G401 (cell line): ENCODE results near the gene NELFB. TPM values are rescaled to one million over a fixed set of nuclear protein-coding genes. Genes with fewer than 3 reads are reported as not detected.

Experiments used
- DNase-seq: peaks from one replicate; pipeline ENCODE4 v3.0.0-alpha.2; 2015; ENCODE audit warnings: low spot score
- in situ Hi-C: cut with HindIII; loops from 2 replicates; pipeline ENCODE4 v1.10.0; 2016; ENCODE audit warnings: low sequenced_read_pairs, mixed read lengths
- total RNA-seq: library from RNA; depleted of rRNA; stranded (reverse); fragments of >200 nt; shearing (Covaris generic); gene quantifications from 2 replicates; pipeline ENCODE4 v1.2.3, GENCODE V29; 2014

The NELFB gene
- total RNA-seq, 1 experiment from 2014 or later: 93.6 TPM

- DNase-seq: no peak
- in situ Hi-C loops: no loop called here
These were observed 42.8 kb downstream of the NELFB start for GRCh38 chr9:137297966-137298365.

GRCh38 chr9:137298401-137299202 is 43.5 kb downstream of the NELFB start:
- in situ Hi-C loops: no loop called here
- DNase-seq: no peak

GRCh38 chr9:137299203-137299565 is 44.1 kb downstream of the NELFB start:
- in situ Hi-C loops: no loop called here
- DNase-seq: no peak

GRCh38 chr9:137299938-137300337 is 44.8 kb downstream of the NELFB start:
- in situ Hi-C loops: no loop called here
- peak; percentile 24 for DNase-seq

- DNase-seq: no peak
- in situ Hi-C loops: no loop called here
These were observed 45.5 kb downstream of the NELFB start for GRCh38 chr9:137300567-137301080.

DNA sequence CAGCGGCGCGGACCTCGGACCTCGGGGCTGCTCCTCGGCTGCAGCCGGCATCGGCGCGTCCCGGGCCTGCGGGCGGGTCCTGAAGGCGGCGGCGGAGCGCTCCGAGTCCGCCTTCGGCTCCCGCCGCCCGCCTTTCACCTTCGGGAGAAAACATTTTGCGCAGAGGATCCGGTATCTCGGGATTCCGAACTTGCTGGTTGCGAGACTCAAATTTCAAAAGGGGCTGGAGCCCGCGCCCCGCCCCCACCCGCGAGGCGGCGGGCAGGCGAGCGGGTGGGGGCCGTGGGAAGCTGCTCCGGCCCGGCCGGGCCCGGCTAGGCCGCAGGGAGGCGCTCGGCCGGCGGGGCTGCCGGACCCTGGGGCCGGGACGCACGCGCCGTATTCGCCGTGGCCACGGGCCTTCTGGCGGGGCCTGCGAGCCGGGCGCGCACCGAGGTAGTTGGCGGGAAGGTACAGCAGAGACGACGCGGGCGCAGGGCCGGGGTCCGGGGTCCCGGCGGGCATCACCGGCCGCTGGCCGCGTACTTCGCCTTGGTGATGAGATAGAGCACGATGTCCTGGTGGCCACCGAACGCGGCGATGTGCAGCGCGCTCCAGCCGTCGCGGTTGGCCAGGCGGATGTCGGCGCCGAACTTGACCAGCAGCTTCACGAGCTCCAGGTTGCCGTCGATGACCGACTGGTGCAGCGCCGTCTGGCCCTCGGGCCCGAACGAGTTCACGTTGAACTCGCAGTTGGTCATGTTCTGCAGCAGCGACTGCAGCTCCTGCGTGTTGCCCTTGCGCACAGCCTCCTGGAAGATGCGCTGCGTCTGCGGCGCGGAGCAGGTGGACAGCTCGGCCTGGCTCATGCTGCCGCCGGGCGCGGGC is 46.2 kb downstream of the NELFB start:
- in situ Hi-C loops: no loop called here
- peak; percentile 34 for DNase-seq

GRCh38 chr9:137302118-137302448 is 47.0 kb downstream of the NELFB start, which contains the start of gene NRARP:
NRARP (minus strand) TSS chr9:137302271; CDS start chr9:137301928, 343 bp downstream.
- DNase-seq: peak; percentile 59
- in situ Hi-C loops: no loop called here

DNA sequence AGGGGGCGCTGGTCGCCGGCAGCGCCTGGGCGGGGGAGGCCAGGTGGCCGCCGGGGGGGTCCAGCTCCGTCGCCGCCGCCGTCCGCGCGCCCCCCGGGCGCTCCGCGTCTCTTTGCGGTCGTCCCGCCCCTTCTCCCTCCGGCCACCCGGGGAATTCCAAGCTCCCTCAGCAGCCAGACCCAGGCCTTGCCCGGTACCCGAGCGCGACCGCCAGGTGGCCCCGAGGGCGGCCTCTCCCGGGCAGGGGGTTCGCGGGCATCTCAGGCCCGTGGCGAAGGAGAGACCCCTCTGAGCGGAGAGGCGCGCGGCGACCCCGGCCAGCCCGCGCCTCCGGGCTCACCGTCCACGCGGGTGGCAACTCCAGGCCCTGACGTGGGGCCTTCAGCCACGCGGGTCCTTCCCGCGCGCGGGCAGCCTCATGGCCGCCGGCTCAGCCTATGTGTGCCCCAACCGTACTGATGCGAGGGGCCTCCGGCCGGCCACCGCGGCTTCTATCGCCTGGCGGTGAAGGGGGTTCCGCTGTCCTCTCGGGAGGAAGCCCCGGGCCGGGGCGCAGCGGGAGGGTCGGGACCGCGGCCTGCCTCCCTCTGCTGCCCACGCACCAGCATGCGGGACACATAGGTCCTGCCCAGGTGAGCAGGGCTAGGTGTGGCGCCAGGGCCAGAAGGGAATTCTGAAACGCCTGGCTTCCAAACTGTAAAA is 47.5 kb downstream of the NELFB start:
- in situ Hi-C loops: no loop called here
- DNase-seq: no peak

GRCh38 chr9:137303151-137303892 is 48.2 kb downstream of the NELFB start:
- in situ Hi-C loops: no loop called here
- peak; percentile 22 for DNase-seq

DNA sequence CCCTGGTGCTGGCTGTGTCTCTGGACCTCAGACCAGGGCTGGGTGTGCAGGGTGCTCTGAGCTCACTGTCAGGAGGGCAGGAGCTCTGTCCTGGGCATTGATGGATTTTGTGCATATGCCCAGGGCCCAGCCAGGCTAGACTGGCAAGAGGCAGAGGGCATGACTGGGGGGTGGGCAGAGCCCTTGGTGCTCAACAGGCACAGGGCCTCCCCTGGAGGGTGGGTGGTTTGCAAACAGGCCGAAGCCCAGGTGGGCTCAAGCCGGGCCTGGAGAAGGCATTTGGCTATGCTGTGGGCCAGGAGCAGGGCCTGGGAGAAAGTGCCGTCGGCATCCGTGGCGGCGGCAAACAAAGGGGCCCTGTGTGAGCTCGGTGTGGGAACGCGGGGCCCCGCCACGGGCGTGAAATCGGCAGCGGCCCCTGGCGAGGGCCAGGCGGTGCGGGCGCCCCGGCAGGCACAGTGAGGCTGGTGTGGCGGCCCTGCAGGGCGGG is 48.8 kb downstream of the NELFB start:
- no peak for DNase-seq
- in situ Hi-C loops: no loop called here

- in situ Hi-C loops: no loop called here
- no peak for DNase-seq
These were observed 49.4 kb downstream of the NELFB start for GRCh38 chr9:137304383-137305059.

DNA sequence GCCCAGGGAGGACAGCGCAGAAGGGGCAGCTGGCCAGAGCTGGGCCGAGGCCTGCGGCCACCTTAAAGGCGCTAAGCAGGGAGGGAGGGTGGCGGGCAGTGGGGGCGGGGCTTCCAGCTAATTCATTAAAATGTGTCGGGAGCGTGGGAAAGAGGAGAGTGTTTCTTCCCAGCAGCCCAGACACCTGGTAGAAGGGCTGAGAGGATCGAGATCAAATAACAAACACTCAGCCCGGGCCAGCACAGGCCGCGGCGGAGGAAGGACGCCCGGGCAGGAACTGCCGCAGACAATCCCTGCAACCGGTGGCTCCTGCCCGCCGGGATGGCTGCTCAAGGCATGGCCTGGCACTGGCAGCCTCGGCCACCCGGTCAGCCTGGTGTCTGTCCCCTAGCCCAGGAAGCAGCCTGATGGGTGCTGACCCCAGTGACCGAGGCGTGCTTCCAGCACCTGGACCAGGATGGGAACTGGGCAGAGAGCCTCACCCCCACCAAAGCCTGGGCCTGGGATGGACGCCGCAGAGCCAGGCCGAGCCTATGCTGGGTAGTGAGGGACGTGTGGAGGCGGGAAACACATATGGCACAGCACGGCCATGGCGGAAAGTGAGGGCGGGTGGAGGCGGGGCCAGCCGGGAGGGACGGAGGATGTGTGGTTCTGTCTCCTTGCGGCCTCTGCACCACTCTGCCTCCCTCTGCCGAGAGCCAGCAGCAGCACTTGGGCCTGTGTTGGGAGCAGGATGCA is 50.1 kb downstream of the NELFB start:
- DNase-seq: peak; percentile 37
- in situ Hi-C loops: no loop called here

DNA sequence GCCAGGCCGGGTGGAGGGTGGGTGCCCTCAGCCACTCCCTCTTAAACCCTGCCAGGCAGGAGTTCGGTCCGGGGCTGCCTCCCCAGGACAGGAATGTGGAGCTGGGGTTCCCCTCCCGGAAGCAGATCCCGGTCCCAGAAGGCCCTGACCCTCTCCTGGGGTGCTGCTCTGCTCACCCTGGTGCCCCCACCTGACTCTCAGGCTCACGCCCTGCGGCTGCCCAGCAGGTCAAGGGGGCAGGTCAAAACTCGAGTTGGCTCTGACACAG is 50.6 kb downstream of the NELFB start:
- DNase-seq: no peak
- in situ Hi-C loops: no loop called here

- no peak for DNase-seq
- in situ Hi-C loops: no loop called here
These were observed 51.1 kb downstream of the NELFB start for GRCh38 chr9:137306066-137306849.

GRCh38 chr9:137306850-137307254 is 51.7 kb downstream of the NELFB start:
- in situ Hi-C loops: no loop called here
- no peak for DNase-seq

- no peak for DNase-seq
- in situ Hi-C loops: no loop called here
These were observed 52.3 kb downstream of the NELFB start for GRCh38 chr9:137307255-137308056.
